Testis (tissue), 2 donors: Measurements from ENCODE around the gene TUBG2.

Experiments used
- POLR2A ChIP-seq: fragments of 450-650 bp; IDR thresholded peaks from one replicate; pipeline ENCODE4 v1.6.1; 2017; ENCODE audit warnings: antibody characterized with exemption, mild to moderate bottlenecking, moderate library complexity
- TF ChIP-seq, protein P1 (sequence below), 3 experiments: fragments of 450-650 bp in 2 of 3; fragments of 200-600 bp in 1 of 3; sonication (generic) in 1 of 3; IDR thresholded peaks; one replicate each; pipeline ENCODE4 v1.5.1; 2016 to 2019; ENCODE audit warnings: antibody characterized with exemption in 3 of 3, mild to moderate bottlenecking in 2 of 3, moderate library complexity in 1 of 3

DNA sequence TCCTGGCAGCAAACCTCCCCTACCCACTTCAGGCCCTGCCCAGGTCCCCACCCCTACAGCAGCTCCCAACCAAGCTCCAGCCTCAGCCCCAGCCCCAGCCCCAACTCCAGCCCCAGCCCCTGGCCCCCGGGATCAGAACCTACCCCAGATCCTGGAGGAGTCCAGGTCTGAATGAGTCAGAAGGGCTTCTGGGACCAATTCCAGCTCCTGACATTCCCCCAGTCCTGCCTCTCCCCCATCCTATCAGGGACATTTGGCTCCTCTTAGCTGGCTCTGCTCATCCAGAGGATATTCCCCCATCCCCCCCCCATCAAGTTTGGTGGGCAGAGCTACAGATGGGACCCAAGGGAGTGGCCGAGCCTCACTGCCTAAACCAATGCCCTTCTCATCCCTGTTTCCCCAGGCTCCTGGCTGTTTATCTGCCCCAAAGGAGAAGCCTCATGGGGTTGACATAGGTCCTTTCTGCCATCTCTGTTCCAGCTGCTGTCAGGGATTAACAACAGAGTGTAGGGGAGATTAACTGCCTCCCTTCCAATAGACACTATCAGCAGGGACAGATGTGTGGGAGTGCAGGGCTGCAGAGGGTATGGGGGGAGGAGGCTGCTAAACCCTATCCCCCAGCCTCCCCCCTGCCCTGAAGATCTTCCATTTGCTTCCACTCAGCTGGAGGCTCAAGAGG, 39.8 kb downstream of the TUBG2 start:
- TF ChIP-seq, protein P1, sequence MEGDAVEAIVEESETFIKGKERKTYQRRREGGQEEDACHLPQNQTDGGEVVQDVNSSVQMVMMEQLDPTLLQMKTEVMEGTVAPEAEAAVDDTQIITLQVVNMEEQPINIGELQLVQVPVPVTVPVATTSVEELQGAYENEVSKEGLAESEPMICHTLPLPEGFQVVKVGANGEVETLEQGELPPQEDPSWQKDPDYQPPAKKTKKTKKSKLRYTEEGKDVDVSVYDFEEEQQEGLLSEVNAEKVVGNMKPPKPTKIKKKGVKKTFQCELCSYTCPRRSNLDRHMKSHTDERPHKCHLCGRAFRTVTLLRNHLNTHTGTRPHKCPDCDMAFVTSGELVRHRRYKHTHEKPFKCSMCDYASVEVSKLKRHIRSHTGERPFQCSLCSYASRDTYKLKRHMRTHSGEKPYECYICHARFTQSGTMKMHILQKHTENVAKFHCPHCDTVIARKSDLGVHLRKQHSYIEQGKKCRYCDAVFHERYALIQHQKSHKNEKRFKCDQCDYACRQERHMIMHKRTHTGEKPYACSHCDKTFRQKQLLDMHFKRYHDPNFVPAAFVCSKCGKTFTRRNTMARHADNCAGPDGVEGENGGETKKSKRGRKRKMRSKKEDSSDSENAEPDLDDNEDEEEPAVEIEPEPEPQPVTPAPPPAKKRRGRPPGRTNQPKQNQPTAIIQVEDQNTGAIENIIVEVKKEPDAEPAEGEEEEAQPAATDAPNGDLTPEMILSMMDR (IDR thresholded peaks at IDR 0.05) = no peak
- TF ChIP-seq POLR2A = no peak
